ENCODE data around the gene MYCN. TPM values are rescaled to one million over a fixed set of nuclear protein-coding genes. Genes with fewer than 3 reads are reported as not detected.
A peak's percentile ranks its signal among the peaks of the same experiment; 100 is the strongest.

Gene MYCN
- total and polyA plus RNA-seq, 4 donors, result 0.16 to 1.3 TPM; not detected in 2

DNA sequence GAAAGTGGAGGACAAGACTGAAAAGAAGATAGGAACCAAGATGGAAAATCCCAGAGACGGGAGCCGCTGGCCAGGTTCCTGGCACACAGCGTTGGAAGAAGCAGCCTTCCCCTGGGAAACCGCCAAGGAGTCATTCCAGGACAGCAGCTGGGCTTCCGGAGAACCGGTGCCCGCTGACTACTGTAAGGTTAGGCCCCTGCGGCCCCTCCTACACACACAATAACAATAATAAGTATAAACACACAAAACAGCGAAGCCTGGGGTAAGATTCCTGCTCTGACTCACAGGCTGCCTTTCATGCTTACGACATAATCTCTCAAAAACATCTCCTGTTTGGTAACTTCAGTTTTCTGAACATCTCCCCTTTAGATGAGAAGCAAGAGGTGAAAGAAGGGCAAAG, 28.1 kb upstream of the MYCN start:
- Histone ChIP-seq H3K36me3 (ENCODE audit: control insufficient read depth in 4 of 4, insufficient read depth in 3 of 4, low read depth in 1 of 4, low read length in 3 of 4) (no peaks in the 10 kb centered on the region), H3K4me3 (ENCODE audit: low read depth in 1 of 3, low read length in 3 of 3) (no peak overlapping the region), H3K4me1 (ENCODE audit: control insufficient read depth in 4 of 4, insufficient read depth in 4 of 4, low read length in 3 of 4) (no peaks in the 10 kb centered on the region), H3K9me3 (ENCODE audit: control insufficient read depth in 4 of 4, low read length in 3 of 4) (no peaks in the 10 kb centered on the region), H3K9ac (ENCODE audit: low read depth in 1 of 2, low read length in 2 of 2) (no peak overlapping the region), H3K27ac (ENCODE audit: low read depth in 1 of 2, low read length in 2 of 2) (no peak overlapping the region), H3K27me3 (ENCODE audit: control insufficient read depth in 4 of 4, insufficient read depth in 4 of 4, low read length in 3 of 4) (no peaks in the 10 kb centered on the region)
- TF ChIP-seq FOXA2 (IDR thresholded peaks at IDR 0.05) (no peak), RXRA (IDR thresholded peaks at IDR 0.05) (peak in 1 of 2 donors; percentile 34)
- WGBS, result 59% methylated on average over 10 of the region's 10 CpGs
- DNase-seq (ENCODE audit: low spot score), result no peak

DNA sequence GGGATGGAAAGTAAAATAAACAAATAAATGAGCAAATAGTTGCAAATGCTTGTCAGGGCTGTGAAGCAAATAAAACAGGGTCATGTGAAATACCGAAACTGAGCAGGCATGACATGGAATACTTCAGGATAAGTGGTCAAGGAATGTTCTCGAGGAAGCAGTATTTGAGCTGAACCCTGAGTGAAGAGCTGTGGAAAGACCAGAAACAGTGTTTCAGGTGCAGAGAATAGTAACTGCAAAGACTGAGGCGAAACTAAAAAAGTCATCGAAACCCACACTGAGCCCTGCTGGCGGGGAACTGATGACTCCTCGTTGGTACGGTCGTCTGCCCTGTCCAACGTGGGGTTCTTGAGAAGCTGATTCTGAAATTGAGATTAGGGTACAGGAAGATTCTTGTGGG, 27.2 kb upstream of the MYCN start:
- no peaks in the 10 kb centered on the region for H3K9me3 ChIP-seq (ENCODE audit: control insufficient read depth in 4 of 4, low read length in 3 of 4)
- 86% methylated on average over 9 of the region's 9 CpGs for WGBS
- H3K27ac ChIP-seq (ENCODE audit: low read depth in 1 of 2, low read length in 2 of 2), result no peak overlapping the region
- no peak for TF ChIP-seq FOXA1 (IDR thresholded peaks at IDR 0.05)
- TF ChIP-seq RXRA (IDR thresholded peaks at IDR 0.05), result no peak
- TF ChIP-seq TAF1 (conservative IDR thresholded peaks at IDR 0.05), result no peak
- TF ChIP-seq EGR1 (IDR thresholded peaks at IDR 0.05; ENCODE audit: low read depth in 2 of 2), result no peak
- TF ChIP-seq, protein P1, sequence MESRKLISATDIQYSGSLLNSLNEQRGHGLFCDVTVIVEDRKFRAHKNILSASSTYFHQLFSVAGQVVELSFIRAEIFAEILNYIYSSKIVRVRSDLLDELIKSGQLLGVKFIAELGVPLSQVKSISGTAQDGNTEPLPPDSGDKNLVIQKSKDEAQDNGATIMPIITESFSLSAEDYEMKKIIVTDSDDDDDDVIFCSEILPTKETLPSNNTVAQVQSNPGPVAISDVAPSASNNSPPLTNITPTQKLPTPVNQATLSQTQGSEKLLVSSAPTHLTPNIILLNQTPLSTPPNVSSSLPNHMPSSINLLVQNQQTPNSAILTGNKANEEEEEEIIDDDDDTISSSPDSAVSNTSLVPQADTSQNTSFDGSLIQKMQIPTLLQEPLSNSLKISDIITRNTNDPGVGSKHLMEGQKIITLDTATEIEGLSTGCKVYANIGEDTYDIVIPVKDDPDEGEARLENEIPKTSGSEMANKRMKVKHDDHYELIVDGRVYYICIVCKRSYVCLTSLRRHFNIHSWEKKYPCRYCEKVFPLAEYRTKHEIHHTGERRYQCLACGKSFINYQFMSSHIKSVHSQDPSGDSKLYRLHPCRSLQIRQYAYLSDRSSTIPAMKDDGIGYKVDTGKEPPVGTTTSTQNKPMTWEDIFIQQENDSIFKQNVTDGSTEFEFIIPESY (IDR thresholded peaks at IDR 0.05), result no peak
- TF ChIP-seq JUND (IDR thresholded peaks at IDR 0.05), result no peak
- TF ChIP-seq, protein P2, sequence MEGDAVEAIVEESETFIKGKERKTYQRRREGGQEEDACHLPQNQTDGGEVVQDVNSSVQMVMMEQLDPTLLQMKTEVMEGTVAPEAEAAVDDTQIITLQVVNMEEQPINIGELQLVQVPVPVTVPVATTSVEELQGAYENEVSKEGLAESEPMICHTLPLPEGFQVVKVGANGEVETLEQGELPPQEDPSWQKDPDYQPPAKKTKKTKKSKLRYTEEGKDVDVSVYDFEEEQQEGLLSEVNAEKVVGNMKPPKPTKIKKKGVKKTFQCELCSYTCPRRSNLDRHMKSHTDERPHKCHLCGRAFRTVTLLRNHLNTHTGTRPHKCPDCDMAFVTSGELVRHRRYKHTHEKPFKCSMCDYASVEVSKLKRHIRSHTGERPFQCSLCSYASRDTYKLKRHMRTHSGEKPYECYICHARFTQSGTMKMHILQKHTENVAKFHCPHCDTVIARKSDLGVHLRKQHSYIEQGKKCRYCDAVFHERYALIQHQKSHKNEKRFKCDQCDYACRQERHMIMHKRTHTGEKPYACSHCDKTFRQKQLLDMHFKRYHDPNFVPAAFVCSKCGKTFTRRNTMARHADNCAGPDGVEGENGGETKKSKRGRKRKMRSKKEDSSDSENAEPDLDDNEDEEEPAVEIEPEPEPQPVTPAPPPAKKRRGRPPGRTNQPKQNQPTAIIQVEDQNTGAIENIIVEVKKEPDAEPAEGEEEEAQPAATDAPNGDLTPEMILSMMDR (IDR thresholded peaks at IDR 0.05; ENCODE audit: low read depth, low read length, missing input control), result no peak
- no peak for TF ChIP-seq HNF4G (IDR thresholded peaks at IDR 0.05)
- TF ChIP-seq FOXA2 (IDR thresholded peaks at IDR 0.05), result no peak
- no peak for TF ChIP-seq NR2F2 (IDR thresholded peaks at IDR 0.05)
- no peak for TF ChIP-seq ATF3 (IDR thresholded peaks at IDR 0.05)
- no peak for TF ChIP-seq YY1 (IDR thresholded peaks at IDR 0.05)
- TF ChIP-seq REST (IDR thresholded peaks at IDR 0.05), result no peak
- TF ChIP-seq SP1 (IDR thresholded peaks at IDR 0.05), result no peak
- TF ChIP-seq, protein P3, sequence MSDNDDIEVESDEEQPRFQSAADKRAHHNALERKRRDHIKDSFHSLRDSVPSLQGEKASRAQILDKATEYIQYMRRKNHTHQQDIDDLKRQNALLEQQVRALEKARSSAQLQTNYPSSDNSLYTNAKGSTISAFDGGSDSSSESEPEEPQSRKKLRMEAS (IDR thresholded peaks at IDR 0.05), result no peak
- no peak for TF ChIP-seq GABPA (IDR thresholded peaks at IDR 0.05 in 1 of 2, conservative IDR thresholded peaks at IDR 0.05 in 1 of 2)
- TF ChIP-seq RAD21 (IDR thresholded peaks at IDR 0.05), result no peak
- H3K4me3 ChIP-seq (ENCODE audit: low read depth in 1 of 3, low read length in 3 of 3), result no peak overlapping the region
- no peak for DNase-seq (ENCODE audit: low spot score)
- no peaks in the 10 kb centered on the region for H3K4me1 ChIP-seq (ENCODE audit: control insufficient read depth in 4 of 4, insufficient read depth in 4 of 4, low read length in 3 of 4)
- no peak overlapping the region for H3K9ac ChIP-seq (ENCODE audit: low read depth in 1 of 2, low read length in 2 of 2)
- H3K27me3 ChIP-seq (ENCODE audit: control insufficient read depth in 4 of 4, insufficient read depth in 4 of 4, low read length in 3 of 4), result no peaks in the 10 kb centered on the region
- H3K36me3 ChIP-seq (ENCODE audit: control insufficient read depth in 4 of 4, insufficient read depth in 3 of 4, low read depth in 1 of 4, low read length in 3 of 4), result no peaks in the 10 kb centered on the region
